NB4 (cell line): Measurements from ENCODE around the gene SPIN1.

Source experiments
- POLR2A ChIP-seq: IDR thresholded peaks from 2 replicates; pipeline ENCODE4 v1.6.1; 2011; ENCODE audit warnings: mild to moderate bottlenecking; ENCODE audit not compliant: insufficient read length; ENCODE audit errors: extremely low read depth
- TF ChIP-seq, protein P1 (sequence below): IDR thresholded peaks from one replicate; pipeline ENCODE4 v1.5.1; 2012; ENCODE audit warnings: low read depth, low read length

DNA sequence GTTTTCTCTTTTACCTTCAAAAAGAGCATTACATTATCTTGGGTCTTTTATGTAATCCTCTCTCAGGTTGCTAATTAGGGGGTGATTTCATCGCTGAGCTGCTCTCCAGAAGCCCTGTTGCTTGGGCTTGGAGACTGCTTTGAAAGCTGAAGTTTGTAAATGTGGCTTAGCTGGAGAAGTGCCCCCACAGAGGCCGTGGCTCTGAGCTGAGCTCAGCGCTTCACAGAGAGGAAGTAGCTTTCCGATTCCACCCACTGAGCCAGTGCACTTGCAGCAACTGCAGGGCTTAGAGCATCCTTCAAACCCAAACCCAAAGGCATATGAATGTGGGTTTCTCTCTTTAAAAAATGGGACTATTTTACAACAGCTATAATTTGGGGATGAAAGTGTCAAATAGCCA, 133.1 kb downstream of the SPIN1 start:
- TF ChIP-seq POLR2A, result no peak
- TF ChIP-seq, protein P1, sequence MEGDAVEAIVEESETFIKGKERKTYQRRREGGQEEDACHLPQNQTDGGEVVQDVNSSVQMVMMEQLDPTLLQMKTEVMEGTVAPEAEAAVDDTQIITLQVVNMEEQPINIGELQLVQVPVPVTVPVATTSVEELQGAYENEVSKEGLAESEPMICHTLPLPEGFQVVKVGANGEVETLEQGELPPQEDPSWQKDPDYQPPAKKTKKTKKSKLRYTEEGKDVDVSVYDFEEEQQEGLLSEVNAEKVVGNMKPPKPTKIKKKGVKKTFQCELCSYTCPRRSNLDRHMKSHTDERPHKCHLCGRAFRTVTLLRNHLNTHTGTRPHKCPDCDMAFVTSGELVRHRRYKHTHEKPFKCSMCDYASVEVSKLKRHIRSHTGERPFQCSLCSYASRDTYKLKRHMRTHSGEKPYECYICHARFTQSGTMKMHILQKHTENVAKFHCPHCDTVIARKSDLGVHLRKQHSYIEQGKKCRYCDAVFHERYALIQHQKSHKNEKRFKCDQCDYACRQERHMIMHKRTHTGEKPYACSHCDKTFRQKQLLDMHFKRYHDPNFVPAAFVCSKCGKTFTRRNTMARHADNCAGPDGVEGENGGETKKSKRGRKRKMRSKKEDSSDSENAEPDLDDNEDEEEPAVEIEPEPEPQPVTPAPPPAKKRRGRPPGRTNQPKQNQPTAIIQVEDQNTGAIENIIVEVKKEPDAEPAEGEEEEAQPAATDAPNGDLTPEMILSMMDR, result no peak
